HepG2 (cell line): ENCODE measurements around the gene TMEM231. TPM values are rescaled to one million over a fixed set of nuclear protein-coding genes. Genes with fewer than 3 reads are reported as not detected.
A peak's percentile ranks its signal among the peaks of the same experiment; 100 is the strongest.

Experiments used
- ETS1 ChIP-seq: sonication (generic); formaldehyde crosslinking; IDR thresholded peaks from 2 replicates; pipeline ENCODE4 v1.4.0; 2020; ENCODE audit warnings: missing genetic modification reagents
- EZH2 ChIP-seq: conservative IDR thresholded peaks from 2 replicates; pipeline ENCODE4 v1.6.1; 2012; ENCODE audit warnings: mild to moderate bottlenecking, low read depth, low read length, moderate library complexity
- KMT2B ChIP-seq: IDR thresholded peaks from 2 replicates; pipeline ENCODE4 v1.6.1; 2016; ENCODE audit warnings: missing genetic modification reagents, missing compliant biosample characterization
- NFYC ChIP-seq: IDR thresholded peaks from 2 replicates; pipeline ENCODE4 v1.6.1; 2016; ENCODE audit warnings: missing genetic modification reagents, missing compliant biosample characterization
- POLR2AphosphoS2 ChIP-seq: IDR thresholded peaks from 2 replicates; pipeline ENCODE4 v1.6.1; 2011; ENCODE audit warnings: low read depth, low read length, improper control_type of control experiment
- RARA ChIP-seq: IDR thresholded peaks from 2 replicates; pipeline ENCODE4 v1.6.1; 2016; ENCODE audit warnings: missing genetic modification reagents, missing compliant biosample characterization
- RBAK ChIP-seq: sonication (generic); formaldehyde crosslinking; IDR thresholded peaks from 2 replicates; pipeline ENCODE4 v1.5.1; 2020; ENCODE audit warnings: mild to moderate bottlenecking, missing genetic modification reagents
- TERF1 ChIP-seq: sonication (generic); formaldehyde crosslinking; IDR thresholded peaks from 2 replicates; pipeline ENCODE4 v1.8.0; 2022; ENCODE audit warnings: mild to moderate bottlenecking, missing genetic modification reagents, moderate library complexity
- TSC22D2 ChIP-seq: sonication (generic); formaldehyde crosslinking; IDR thresholded peaks from 2 replicates; pipeline ENCODE4 v1.5.1; 2020; ENCODE audit warnings: missing genetic modification reagents, mild to moderate bottlenecking, borderline replicate concordance
- UBTF ChIP-seq: sonication (generic); formaldehyde crosslinking; IDR thresholded peaks from 2 replicates; pipeline ENCODE4 v1.4.0; 2020; ENCODE audit warnings: mild to moderate bottlenecking, missing genetic modification reagents
- ZBTB20 ChIP-seq: sonication (generic); formaldehyde crosslinking; IDR thresholded peaks from 2 replicates; pipeline ENCODE4 v1.8.1; 2023; ENCODE audit warnings: missing genetic modification reagents, low read depth, mild to moderate bottlenecking, borderline replicate concordance
- ZC3H13 ChIP-seq: sonication (generic); formaldehyde crosslinking; IDR thresholded peaks from 2 replicates; pipeline ENCODE4 v1.8.1; 2023; ENCODE audit warnings: mild to moderate bottlenecking, missing genetic modification reagents, moderate library complexity
- ZFP37 ChIP-seq: sonication (generic); formaldehyde crosslinking; IDR thresholded peaks from 2 replicates; pipeline ENCODE4 v1.4.0; 2020; ENCODE audit warnings: missing genetic modification reagents, borderline replicate concordance
- ZFP82 ChIP-seq: sonication (generic); formaldehyde crosslinking; IDR thresholded peaks from 2 replicates; pipeline ENCODE4 v1.5.1; 2020; ENCODE audit warnings: mild to moderate bottlenecking, missing genetic modification reagents, borderline replicate concordance
- ZFP90 ChIP-seq: sonication (generic); formaldehyde crosslinking; IDR thresholded peaks from 2 replicates; pipeline ENCODE4 v1.8.0; 2022; ENCODE audit warnings: missing genetic modification reagents, mild to moderate bottlenecking, inconsistent platforms, borderline replicate concordance
- ZMAT3 ChIP-seq: sonication (generic); formaldehyde crosslinking; conservative IDR thresholded peaks from 2 replicates; pipeline ENCODE4 v1.7.0; 2021; ENCODE audit warnings: missing genetic modification reagents
- ZNF292 ChIP-seq: sonication (generic); formaldehyde crosslinking; IDR thresholded peaks from 2 replicates; pipeline ENCODE4 v1.8.1; 2022; ENCODE audit warnings: mild to moderate bottlenecking, low read depth, missing genetic modification reagents, borderline replicate concordance
- ZNF382 ChIP-seq: sonication (generic); formaldehyde crosslinking; IDR thresholded peaks from 2 replicates; pipeline ENCODE4 v1.5.0; 2020; ENCODE audit warnings: missing genetic modification reagents, mild to moderate bottlenecking, borderline replicate concordance
- ZNF432 ChIP-seq: sonication (generic); formaldehyde crosslinking; IDR thresholded peaks from 2 replicates; pipeline ENCODE4 v1.5.0; 2020; ENCODE audit warnings: missing genetic modification reagents, mild to moderate bottlenecking, borderline replicate concordance
- ZNF510 ChIP-seq: sonication (generic); formaldehyde crosslinking; IDR thresholded peaks from 2 replicates; pipeline ENCODE4 v1.4.0; 2020; ENCODE audit warnings: low read depth, mild to moderate bottlenecking, missing genetic modification reagents
- ZNF570 ChIP-seq: sonication (generic); formaldehyde crosslinking; IDR thresholded peaks from 2 replicates; pipeline ENCODE4 v1.4.0; 2020; ENCODE audit warnings: mild to moderate bottlenecking, missing genetic modification reagents, borderline replicate concordance
- ZNF672 ChIP-seq: sonication (generic); formaldehyde crosslinking; IDR thresholded peaks from 2 replicates; pipeline ENCODE4 v1.8.1; 2022; ENCODE audit warnings: missing genetic modification reagents
- ZNF749 ChIP-seq: sonication (generic); formaldehyde crosslinking; IDR thresholded peaks from 2 replicates; pipeline ENCODE4 v1.8.0; 2022; ENCODE audit warnings: mild to moderate bottlenecking, missing genetic modification reagents, moderate library complexity, borderline replicate concordance
- ZNF75D ChIP-seq: sonication (generic); formaldehyde crosslinking; IDR thresholded peaks from 2 replicates; pipeline ENCODE4 v1.8.1; 2023; ENCODE audit warnings: missing genetic modification reagents, mild to moderate bottlenecking, borderline replicate concordance
- ZNF790 ChIP-seq: sonication (generic); formaldehyde crosslinking; IDR thresholded peaks from 2 replicates; pipeline ENCODE4 v1.8.0; 2022; ENCODE audit warnings: missing genetic modification reagents, mild to moderate bottlenecking, borderline replicate concordance
- ZSCAN21 ChIP-seq: sonication (generic); formaldehyde crosslinking; IDR thresholded peaks from 2 replicates; pipeline ENCODE4 v1.8.0; 2022; ENCODE audit warnings: mild to moderate bottlenecking, missing genetic modification reagents, moderate library complexity, borderline replicate concordance
- polyA plus RNA-seq, 8 experiments: library from polyadenylated mRNA; depleted of rRNA in 3 of 8; stranded (reverse) in 7 of 8; unstranded in 1 of 8; fragments of >200 nt; fragmentation: Illumina TruSeq in 4 of 8; extraction: Trizol in 4 of 8; gene quantifications; 2 replicates each; pipeline versions ENCODE4 v1.2.1 to v1.2.3, GENCODE V29; 2011 to 2016; ENCODE audit warnings: low read depth in 4 of 8, missing spikeins in 1 of 8, mixed read lengths in 1 of 8; ENCODE audit not compliant: insufficient read depth in 1 of 8
- total RNA-seq, 5 experiments: library from RNA; depleted of rRNA; stranded (reverse); fragments of >200 nt; fragmentation: Illumina TruSeq; extraction: Trizol; gene quantifications; 2 replicates each; pipeline ENCODE4 v1.2.3, GENCODE V29; 2016; ENCODE audit warnings: low read depth in 1 of 5

Gene TMEM231
- total and polyA plus RNA-seq, 2 of the 13 experiments (the other 11 are each of a cell fraction or from before 2014, with no cell fraction given) = 3.5 to 7.4 TPM

GRCh38 chr16:75566040-75566757 is 10.1 kb upstream of the TMEM231 start, which contains the start of gene GABARAPL2 (continued):
- TF ChIP-seq TERF1 (CRISPR knock-in tag) = peak; percentile 63; the same call in 1 of the 2 replicates
- no peak for TF ChIP-seq ZNF510
- no peak for TF ChIP-seq ZNF75D (CRISPR knock-in tag)
- no peak for TF ChIP-seq ZFP82
- no peak for TF ChIP-seq RBAK (CRISPR knock-in tag)
- no peak for TF ChIP-seq ZNF790 (CRISPR knock-in tag)
- TF ChIP-seq ZNF672 (CRISPR knock-in tag) = no peak
- no peak for TF ChIP-seq ZNF570 (CRISPR knock-in tag)
- no peak for TF ChIP-seq EZH2
- TF ChIP-seq POLR2AphosphoS2 = no peak
- 0 out of 2 replicates have a peak, but pooled peaks have one; percentile 19 for TF ChIP-seq ETS1 (CRISPR knock-in tag)
- no peak; the same call in 1 of the 2 replicates for TF ChIP-seq ZMAT3 (CRISPR knock-in tag)
- no peak for TF ChIP-seq RARA (CRISPR knock-in tag)
- TF ChIP-seq ZBTB20 (CRISPR knock-in tag) = no peak
- TF ChIP-seq NFYC (CRISPR knock-in tag) = no peak
- TF ChIP-seq ZC3H13 (CRISPR knock-in tag) = peak; percentile 59; the same call in 1 of the 2 replicates
- TF ChIP-seq ZNF749 (CRISPR knock-in tag) = peak; percentile 77; the same call in 1 of the 2 replicates
- peak; percentile 91 for TF ChIP-seq KMT2B
- no peak for TF ChIP-seq ZFP37 (CRISPR knock-in tag)
- TF ChIP-seq UBTF (CRISPR knock-in tag) = peak; percentile 62; the same call in 1 of the 2 replicates
- no peak for TF ChIP-seq ZNF382 (CRISPR knock-in tag)
- no peak for TF ChIP-seq ZNF292 (CRISPR knock-in tag)
- TF ChIP-seq ZFP90 (CRISPR knock-in tag) = peak; percentile 67; the same call in 1 of the 2 replicates
- no peak for TF ChIP-seq ZNF432 (CRISPR knock-in tag)
- TF ChIP-seq ZSCAN21 = peak; percentile 75
- peak; percentile 31; the same call in 1 of the 2 replicates for TF ChIP-seq TSC22D2 (CRISPR knock-in tag)
